ENCODE results near the gene SLC9A9.

- TF ChIP-seq CTCF (IDR thresholded peaks at IDR 0.05) (peak; percentile 71), EZH2 (IDR thresholded peaks at IDR 0.05) (no peak), EZH2phosphoT487 (IDR thresholded peaks at IDR 0.05) (no peak)
Measured at GRCh38 chr3:143644370-143645089, 203.7 kb downstream of the SLC9A9 start.

Data from neural progenitor cell (in vitro differentiated cells).